Fibroblast of lung (primary cell): ENCODE data around the gene SDSL. TPM values are rescaled to one million over a fixed set of nuclear protein-coding genes. Genes with fewer than 3 reads are reported as not detected.

Experiments used
- DNase-seq, 2 donors: peaks; one replicate each; pipeline versions ENCODE4 v3.0.0 to v3.0.0-alpha.2; 2010; ENCODE audit warnings: low read depth in 2 of 2
- H2AFZ ChIP-seq: 2 replicates; pipeline ENCODE4 v1.5.1; 2012; ENCODE audit warnings: low read length, control low read depth, inconsistent platforms
- H3K27ac ChIP-seq: 2 replicates; pipeline ENCODE4 v1.5.1; 2011; ENCODE audit warnings: low read length, control low read depth; ENCODE audit not compliant: insufficient read depth
- H3K27me3 ChIP-seq: 2 replicates; pipeline ENCODE4 v1.5.1; 2011; ENCODE audit warnings: mild to moderate bottlenecking, low read length; ENCODE audit not compliant: control insufficient read depth, insufficient read depth
- H3K36me3 ChIP-seq: 2 replicates; pipeline ENCODE4 v1.5.1; 2011; ENCODE audit warnings: low read length; ENCODE audit not compliant: control insufficient read depth, insufficient read depth
- H3K4me1 ChIP-seq: 2 replicates; pipeline ENCODE4 v1.5.1; 2011; ENCODE audit warnings: low read length; ENCODE audit not compliant: control insufficient read depth, insufficient read depth; ENCODE audit errors: extremely low read depth
- H3K4me2 ChIP-seq: 2 replicates; pipeline ENCODE4 v1.5.1; 2011; ENCODE audit warnings: low read length, control low read depth; ENCODE audit not compliant: insufficient read depth; ENCODE audit errors: extremely low read depth
- H3K4me3 ChIP-seq, 4 experiments: fragments of 200-600 bp in 1 of 4; sonication (generic) in 1 of 4; replicated peaks in 1 of 4; 2 replicates each; pipeline ENCODE4 v1.5.1; 2011 to 2016; ENCODE audit warnings: low read length in 4 of 4, low read depth in 3 of 4, mild to moderate bottlenecking in 3 of 4, control low read depth in 2 of 4, inconsistent platforms in 1 of 4, mixed read lengths in 1 of 4; ENCODE audit not compliant: insufficient read depth in 1 of 4; ENCODE audit errors: control extremely low read depth in 1 of 4
- H3K79me2 ChIP-seq: 2 replicates; pipeline ENCODE4 v1.5.1; 2012; ENCODE audit warnings: mild to moderate bottlenecking, low read length, inconsistent platforms; ENCODE audit not compliant: control insufficient read depth, insufficient read depth
- H3K9ac ChIP-seq: 2 replicates; pipeline ENCODE4 v1.5.1; 2011; ENCODE audit warnings: mild to moderate bottlenecking, low read length, control low read depth; ENCODE audit not compliant: insufficient read depth
- H3K9me3 ChIP-seq: 2 replicates; pipeline ENCODE4 v1.5.1; 2012; ENCODE audit warnings: low read depth, low read length; ENCODE audit not compliant: control insufficient read depth, insufficient read depth
- H4K20me1 ChIP-seq: 2 replicates; pipeline ENCODE4 v1.5.1; 2011; ENCODE audit warnings: low read length; ENCODE audit not compliant: control insufficient read depth, insufficient read depth; ENCODE audit errors: extremely low read depth
- EZH2 ChIP-seq: IDR thresholded peaks from 2 replicates; pipeline ENCODE4 v1.5.1; 2012; ENCODE audit warnings: low read length, control low read depth, mild to moderate bottlenecking; ENCODE audit errors: missing control alignments
- polyA plus RNA-seq, 2 donors: library from polyadenylated mRNA; depleted of rRNA in 1 of 2; stranded (reverse) in 1 of 2; unstranded in 1 of 2; fragments of >200 nt; gene quantifications; 2 replicates each; pipeline ENCODE4 v1.2.1, GENCODE V29; 2011 to 2012; ENCODE audit warnings: missing spikeins in 1 of 2
- total RNA-seq: library from RNA; depleted of rRNA; stranded (reverse); fragments of >200 nt; gene quantifications from 2 replicates; pipeline ENCODE4 v1.2.1, GENCODE V29; 2014
- TF ChIP-seq, protein P1 (sequence below), 2 donors: IDR thresholded peaks in 1 of 2; conservative IDR thresholded peaks in 1 of 2; 1 replicate in 1 of 2; 2 replicates in 1 of 2; pipeline ENCODE4 v1.5.1; 2011 to 2012; ENCODE audit warnings: low read length in 2 of 2, control low read depth in 1 of 2, inconsistent platforms in 1 of 2, low read depth in 1 of 2, mild to moderate bottlenecking in 1 of 2

SDSL gene
- total and polyA plus RNA-seq, 2 donors (not counting 1 experiment from before 2014, with no cell fraction given): 5.1 to 12.4 TPM

DNA sequence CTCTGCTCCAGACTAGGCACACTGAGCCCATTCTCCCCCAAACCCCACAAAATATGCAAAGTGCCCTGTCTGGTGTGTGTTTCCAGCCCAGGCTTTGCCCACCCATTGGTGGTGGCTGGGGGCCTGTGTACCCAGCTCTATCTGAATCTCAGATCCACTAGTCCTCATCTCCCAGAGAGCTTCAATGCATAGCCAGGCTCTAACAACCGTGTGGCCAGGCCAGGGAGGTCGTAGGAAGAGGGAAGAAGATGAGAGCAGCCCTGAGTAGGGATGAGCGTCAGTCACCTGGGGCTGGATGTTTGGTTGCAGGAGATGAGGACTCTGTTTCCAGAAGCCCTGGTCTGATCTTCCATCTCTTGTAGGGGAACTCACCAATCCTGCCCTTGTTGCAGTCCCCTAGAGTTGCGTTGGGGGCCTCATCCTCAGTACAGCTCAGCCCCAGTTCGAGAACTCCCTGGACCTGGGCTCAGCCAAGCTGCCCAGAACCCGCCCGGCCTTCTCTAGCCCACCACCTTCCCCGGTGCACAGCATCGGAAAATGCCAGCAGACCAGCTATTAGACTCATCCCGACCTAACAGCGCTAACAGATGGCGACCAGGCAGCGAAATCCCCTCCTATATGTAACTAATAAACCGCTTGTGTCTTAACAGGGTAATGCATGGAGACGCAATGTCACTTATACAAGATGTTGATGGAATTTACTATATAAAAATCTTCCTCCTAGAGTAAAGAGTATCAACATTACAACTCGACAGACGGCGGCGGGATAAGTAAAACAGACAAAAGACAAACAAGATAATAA, 52.7 kb downstream of the SDSL start:
- H4K20me1 ChIP-seq: no peaks in the 10 kb centered on the region
- TF ChIP-seq EZH2: no peak
- TF ChIP-seq, protein P1, sequence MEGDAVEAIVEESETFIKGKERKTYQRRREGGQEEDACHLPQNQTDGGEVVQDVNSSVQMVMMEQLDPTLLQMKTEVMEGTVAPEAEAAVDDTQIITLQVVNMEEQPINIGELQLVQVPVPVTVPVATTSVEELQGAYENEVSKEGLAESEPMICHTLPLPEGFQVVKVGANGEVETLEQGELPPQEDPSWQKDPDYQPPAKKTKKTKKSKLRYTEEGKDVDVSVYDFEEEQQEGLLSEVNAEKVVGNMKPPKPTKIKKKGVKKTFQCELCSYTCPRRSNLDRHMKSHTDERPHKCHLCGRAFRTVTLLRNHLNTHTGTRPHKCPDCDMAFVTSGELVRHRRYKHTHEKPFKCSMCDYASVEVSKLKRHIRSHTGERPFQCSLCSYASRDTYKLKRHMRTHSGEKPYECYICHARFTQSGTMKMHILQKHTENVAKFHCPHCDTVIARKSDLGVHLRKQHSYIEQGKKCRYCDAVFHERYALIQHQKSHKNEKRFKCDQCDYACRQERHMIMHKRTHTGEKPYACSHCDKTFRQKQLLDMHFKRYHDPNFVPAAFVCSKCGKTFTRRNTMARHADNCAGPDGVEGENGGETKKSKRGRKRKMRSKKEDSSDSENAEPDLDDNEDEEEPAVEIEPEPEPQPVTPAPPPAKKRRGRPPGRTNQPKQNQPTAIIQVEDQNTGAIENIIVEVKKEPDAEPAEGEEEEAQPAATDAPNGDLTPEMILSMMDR (conservative IDR thresholded peaks at IDR 0.05 in 1 of 2, IDR thresholded peaks at IDR 0.05 in 1 of 2; ENCODE audit: low read depth in 1 of 2, low read length in 2 of 2): no peak
- H3K4me2 ChIP-seq: no peak overlapping the region
- no peak overlapping the region for H2AFZ ChIP-seq
- H3K79me2 ChIP-seq: no peaks in the 10 kb centered on the region
- no peak overlapping the region for H3K9ac ChIP-seq
- no peak overlapping the region for H3K27ac ChIP-seq
- no peaks in the 10 kb centered on the region for H3K9me3 ChIP-seq
- no peaks in the 10 kb centered on the region for H3K36me3 ChIP-seq
- H3K27me3 ChIP-seq: peaks cover 84% of the 10 kb centered on the region
- H3K4me3 ChIP-seq: no peak overlapping the region
- DNase-seq: no peak
- no peaks in the 10 kb centered on the region for H3K4me1 ChIP-seq

DNA sequence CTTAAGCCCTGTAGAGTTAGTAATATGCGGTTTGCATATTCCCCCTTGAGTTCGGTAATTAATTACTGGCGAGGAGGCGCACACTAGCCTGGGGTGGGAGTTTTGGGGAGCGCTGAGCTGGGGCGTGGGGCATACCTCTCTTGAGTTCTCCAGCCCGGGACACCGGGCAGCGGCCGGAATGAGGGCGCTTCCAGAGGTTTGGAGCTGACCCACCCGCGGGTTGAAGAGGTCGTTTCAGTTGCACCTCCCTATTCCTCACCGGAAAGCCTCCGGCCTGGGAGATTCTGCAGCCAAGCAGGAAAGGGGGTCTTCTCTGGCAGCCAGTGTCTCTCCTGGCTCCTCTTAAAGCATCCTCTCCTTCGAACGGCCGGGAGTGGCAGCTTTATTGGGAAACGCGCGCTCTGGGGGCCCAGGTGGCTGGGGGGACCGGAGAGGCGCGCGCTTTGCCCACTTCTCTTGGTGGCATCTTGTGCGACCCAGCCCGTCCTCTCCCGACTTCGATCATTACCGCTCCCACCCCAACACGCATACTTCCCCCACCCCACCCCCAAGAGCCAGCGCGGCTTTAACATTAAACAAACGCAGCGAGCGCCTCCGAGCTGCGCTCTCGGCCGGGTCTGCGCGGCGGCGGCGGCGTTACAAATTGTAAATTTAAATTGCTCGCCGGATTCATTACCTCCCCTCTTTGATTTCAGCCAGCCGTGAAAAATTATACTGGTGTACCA, 53.4 kb downstream of the SDSL start:
- Histone ChIP-seq H3K4me1 (no peaks in the 10 kb centered on the region), H3K79me2 (no peaks in the 10 kb centered on the region), H4K20me1 (no peaks in the 10 kb centered on the region), H3K4me3 (no peak overlapping the region), H3K9ac (no peak overlapping the region), H3K27ac (no peak overlapping the region), H3K36me3 (no peaks in the 10 kb centered on the region), H3K9me3 (no peaks in the 10 kb centered on the region), H2AFZ (no peak overlapping the region), H3K4me2 (no peak overlapping the region), H3K27me3 (peaks cover 78% of the 10 kb centered on the region)
- no peak for DNase-seq
- TF ChIP-seq EZH2: no peak
- TF ChIP-seq, protein P1 (conservative IDR thresholded peaks at IDR 0.05 in 1 of 2, IDR thresholded peaks at IDR 0.05 in 1 of 2; ENCODE audit: low read depth in 1 of 2, low read length in 2 of 2): no peak

DNA sequence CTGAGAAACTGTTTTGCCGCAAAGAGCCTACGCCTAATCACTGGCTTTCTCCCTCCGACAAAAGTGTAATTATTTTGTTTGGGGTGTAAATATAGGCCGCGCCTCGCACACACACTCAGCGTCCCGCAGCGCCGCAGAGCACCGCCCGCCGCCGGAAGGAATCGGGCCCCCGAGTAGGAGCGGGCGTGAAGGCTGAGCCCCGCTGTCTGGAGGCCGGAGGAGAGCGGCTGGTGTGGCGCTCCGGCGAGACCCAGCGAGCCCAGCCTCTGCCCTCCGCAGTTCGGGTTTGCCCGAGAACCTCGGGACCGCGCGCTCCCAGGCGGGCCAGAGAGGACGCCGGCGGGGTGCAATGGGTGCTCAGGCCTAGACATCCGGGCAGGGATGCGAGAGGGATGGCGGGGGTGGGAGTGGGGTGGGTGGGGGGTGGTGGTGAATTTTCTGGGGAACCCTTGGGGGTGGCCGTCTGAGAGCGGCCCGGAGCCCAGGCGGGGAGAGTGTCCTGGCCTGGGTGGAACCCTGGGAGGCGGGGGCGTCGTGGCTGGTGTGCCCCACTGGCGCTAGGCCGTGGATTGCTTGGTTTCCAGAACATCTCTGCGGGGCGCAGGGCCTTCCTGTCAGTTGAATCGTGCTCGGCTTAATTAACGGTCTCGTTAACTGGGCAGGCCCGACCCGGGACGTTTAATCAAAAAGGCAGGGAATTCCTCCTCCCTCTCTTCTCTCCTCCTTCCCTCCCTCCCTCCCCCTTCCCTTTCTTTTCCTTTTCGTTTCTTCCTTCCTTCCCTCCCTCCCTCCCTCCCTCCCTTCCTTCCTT, 54.2 kb downstream of the SDSL start:
- peaks cover 71% of the 10 kb centered on the region for H3K27me3 ChIP-seq
- H3K4me3 ChIP-seq: no peak overlapping the region
- H3K4me2 ChIP-seq: no peak overlapping the region
- no peaks in the 10 kb centered on the region for H3K9me3 ChIP-seq
- no peak for DNase-seq
- TF ChIP-seq, protein P1 (conservative IDR thresholded peaks at IDR 0.05 in 1 of 2, IDR thresholded peaks at IDR 0.05 in 1 of 2; ENCODE audit: low read depth in 1 of 2, low read length in 2 of 2): no peak
- TF ChIP-seq EZH2: peak; percentile 84
- H2AFZ ChIP-seq: no peak overlapping the region
- H3K4me1 ChIP-seq: no peaks in the 10 kb centered on the region
- H3K36me3 ChIP-seq: no peaks in the 10 kb centered on the region
- H3K9ac ChIP-seq: no peak overlapping the region
- no peaks in the 10 kb centered on the region for H3K79me2 ChIP-seq
- no peaks in the 10 kb centered on the region for H4K20me1 ChIP-seq
- no peak overlapping the region for H3K27ac ChIP-seq
